ENCODE measurements around the gene KAZN.

The KAZN gene

GRCh38 chr1:15103211-15103610 is 504.7 kb downstream of the KAZN start:
- no peak for DNase-seq

- no peak for DNase-seq
These were observed 505.4 kb downstream of the KAZN start for GRCh38 chr1:15103906-15104305.

- DNase-seq = no peak
These were observed 506.3 kb downstream of the KAZN start for GRCh38 chr1:15104768-15105167.

GRCh38 chr1:15106608-15107007 is 508.1 kb downstream of the KAZN start:
- peak; percentile 21 for DNase-seq

DNA sequence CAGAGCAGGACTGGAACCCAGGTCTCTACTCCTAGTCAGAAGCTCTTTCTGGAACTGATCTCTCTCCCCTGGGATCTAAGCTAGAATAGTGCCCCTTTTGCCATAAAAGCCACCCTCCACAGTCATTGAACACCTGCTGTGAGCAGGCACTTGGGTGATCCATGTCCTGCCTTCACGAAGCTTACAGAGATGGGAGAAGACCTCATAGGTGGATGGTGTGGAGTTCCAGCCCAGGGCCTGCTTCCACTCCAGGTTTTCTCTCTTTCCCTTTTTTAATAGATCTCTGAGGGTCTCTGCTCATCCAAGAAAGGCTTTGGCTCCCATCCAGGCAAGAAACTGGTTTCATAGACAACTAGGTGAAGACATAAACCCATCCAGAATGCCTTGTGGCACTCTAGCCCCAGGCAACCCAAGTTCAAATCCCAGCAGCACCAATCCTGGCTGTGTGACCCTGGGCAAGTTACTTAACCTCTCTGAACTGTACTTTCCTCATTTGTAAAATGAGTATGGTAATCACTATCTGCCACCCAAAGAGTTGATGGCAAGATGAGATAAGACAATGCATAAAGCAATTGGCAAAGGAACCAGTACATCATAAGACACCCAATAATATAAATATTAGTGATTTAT is 508.7 kb downstream of the KAZN start:
- no peak for DNase-seq

DNA sequence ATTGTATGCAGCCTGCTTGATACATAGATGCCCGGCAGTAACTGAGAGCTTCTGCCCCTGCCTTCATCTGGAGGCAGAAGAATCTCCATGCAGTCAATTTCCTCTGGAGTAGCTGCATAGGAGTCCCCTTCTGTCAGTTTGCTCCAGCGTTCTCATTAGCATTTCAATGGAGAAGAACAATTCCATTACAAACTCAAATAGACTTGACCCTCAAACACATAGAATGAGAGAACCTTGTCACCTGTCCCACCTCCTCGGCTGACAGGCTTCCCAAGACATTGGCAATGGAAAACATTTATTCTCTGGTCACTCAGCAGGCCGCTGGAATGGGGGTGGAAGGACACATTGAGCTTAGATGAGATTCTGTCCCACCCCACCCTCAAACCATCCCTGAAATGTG is 509.4 kb downstream of the KAZN start:
- no peak for DNase-seq

DNA sequence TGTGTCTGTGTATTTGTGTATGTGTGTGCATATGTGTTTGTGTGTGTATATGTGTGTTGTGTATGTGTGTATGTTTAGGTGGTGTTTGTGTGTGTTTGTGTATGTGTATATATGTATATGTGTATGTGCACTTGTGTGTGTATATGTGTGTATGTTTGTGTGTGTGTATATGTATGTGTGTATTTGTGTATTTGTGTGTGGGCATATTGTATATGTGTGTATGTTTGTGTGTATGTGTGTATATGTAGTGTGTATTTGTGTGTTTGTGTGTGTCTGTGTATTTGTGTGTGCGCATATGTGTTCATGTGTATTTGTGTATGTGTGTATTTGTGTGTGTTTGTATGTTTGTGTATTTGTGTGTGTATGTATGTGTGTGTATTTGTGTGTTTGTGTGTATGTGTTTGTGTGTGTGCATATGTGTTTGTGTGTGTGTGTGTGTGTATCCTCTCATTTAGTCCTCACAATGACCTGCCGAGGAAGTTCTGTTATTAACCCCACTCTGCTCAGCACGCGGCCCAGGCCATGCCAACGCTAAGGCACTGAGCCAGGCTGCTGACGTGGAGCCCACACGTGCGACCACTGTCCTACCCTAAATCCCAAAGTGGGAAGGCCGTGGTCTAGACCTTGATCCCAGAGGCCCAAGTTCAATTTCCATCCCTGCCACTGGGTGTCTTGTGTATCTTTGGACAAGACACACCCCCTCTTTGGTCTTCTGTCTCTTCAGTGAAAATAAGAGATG is 511.8 kb downstream of the KAZN start:
- no peak for DNase-seq

DNA sequence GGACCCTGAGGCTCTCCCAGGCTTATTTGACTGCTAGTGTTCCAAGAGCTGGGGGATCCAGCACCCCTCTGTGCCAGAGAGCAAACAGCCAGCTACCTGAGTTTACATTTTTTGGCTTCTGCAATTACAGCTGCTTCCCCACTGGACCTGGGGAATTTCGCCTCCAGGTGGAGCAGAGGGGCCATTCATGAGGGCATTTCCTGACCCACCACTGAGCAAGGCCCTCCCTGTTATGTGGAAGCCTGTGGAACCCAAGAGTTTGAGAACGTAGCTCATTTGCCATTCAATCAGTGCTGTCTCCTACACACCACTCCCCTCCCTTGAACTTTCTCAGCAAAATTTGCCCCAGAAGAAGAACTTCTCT is 512.4 kb downstream of the KAZN start:
- no peak for DNase-seq

- DNase-seq = no peak
These were observed 514.7 kb downstream of the KAZN start for GRCh38 chr1:15113146-15113545.

DNA sequence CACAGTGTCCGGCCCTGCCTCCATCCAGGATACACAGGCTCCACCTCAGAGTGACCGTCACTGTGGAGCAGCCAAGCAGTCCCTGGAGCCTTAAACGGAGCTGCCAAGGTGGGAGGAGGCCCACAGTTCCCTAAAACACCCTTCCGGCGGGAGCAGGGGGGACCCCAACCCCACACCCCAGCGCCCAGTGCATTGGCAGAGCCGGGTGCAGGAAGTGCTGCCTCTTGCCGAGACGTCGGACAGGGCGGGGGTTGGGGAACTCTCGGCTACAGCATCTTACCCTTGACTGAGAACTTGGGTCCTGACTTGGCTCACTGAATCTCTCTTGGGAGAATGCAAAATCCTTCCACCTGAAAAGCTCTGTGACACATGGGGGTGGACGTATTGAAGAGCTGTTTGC is 516.4 kb downstream of the KAZN start:
- no peak for DNase-seq

DNA sequence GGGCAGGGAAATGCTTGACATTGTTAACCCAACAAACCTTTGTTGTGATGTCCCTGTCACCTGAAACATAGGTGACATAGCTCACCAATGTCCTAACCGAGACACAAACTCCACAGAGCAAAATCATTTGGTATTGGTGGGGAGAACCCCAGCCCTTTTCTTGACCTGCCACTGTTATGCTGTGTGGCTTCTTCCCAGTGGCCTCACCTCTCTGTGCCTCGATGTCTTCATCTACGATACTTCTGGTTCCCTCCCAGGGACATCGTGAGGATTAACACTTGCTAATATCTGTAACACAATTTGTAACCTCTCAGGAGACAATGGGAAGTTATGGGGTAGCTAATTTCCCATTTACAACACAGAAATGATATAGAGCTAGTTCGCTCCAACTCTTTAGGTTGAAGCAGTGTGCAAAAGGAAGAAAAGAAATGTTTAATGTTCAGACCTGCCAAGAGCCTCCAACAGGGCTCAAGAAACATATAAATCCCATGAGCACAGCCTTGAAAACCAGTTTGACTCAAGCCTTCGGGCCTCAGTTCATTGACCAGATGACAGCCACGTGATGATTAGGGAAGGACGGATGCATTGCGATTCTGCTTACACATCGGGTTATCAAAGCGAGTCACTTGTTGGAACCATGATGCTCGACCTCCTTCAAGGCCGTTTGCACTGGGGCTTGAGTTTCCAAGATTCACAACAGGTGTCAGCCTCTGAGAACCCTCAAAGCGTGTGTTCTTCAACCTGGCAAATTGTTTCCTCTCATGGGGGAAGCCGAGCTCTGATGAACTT is 517.3 kb downstream of the KAZN start:
- DNase-seq = no peak

DNA sequence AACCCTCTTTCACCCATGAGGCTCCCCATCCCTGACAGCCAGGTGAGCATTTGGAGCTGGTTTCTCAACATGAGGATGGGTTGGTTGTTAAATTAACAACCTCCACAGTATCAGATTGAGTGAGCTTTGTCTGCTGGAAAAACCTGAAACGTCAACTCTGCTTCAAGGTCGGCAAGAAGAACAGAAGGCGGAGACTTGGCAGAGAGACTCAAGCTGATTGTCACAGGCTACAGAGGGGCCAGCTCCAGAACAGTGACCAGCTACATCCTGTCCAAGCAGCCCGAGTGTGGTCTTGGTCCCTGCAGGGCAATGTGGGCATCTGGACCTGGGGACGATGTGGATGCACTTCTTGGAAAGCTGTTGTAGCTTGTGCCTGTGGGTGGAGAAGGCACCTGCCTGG is 518.5 kb downstream of the KAZN start:
- no peak for DNase-seq

DNA sequence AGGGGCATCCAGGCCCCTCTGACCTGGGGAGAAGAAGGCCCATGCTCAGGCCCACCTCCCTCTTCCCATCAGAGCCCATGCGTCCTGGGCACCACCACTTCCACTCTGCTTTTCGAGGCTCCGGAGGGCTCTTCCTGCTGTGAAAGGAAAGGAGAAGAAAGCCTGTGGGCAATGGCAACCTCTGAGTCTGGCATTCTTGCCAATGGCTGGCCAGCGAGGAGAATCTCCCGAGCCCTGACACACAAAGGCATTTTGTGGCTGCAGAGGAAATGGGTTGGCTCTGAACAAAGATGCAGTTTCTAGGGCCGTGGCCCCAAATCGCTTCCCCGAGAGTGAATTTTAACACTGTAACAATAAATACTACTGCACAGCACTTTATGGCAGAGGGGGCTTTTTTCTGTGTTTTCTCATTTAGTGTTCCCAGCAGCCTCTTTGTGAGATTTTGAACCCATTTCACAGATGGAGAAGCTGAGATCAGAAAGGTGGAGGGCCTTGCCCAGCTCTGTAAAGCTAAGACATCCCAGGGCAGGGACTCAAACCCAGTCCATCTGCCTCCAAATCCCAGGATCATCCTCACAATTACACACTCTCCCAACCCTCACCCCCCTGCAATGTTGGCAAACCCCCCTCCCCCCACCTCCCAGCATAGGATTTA is 519.3 kb downstream of the KAZN start:
- no peak for DNase-seq

GRCh38 chr1:15118579-15118978 is 520.1 kb downstream of the KAZN start:
- no peak for DNase-seq

GRCh38 chr1:15120251-15120945 is 521.9 kb downstream of the KAZN start:
- DNase-seq = no peak

- DNase-seq = no peak
These were observed 523.8 kb downstream of the KAZN start for GRCh38 chr1:15122331-15122730.

DNA sequence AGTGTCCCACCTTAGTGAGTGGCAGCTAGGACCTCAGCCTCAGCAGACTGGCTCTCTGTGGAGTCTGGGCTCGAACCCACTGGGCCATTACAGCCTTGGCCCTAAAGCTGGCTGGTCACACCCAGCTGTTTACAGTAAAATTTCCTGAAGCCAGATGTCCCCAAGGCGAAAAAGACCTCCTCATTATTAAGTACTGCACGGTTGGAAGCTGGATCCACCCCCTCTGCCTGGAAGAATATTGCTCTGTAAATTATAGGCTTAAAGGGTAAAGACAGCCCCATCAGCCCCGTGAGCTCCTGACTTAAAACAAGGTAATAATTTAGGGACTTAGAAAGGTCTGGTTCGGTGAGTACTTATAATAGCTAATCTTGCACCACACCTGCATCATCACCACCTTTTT is 524.8 kb downstream of the KAZN start:
- DNase-seq = no peak

DNA sequence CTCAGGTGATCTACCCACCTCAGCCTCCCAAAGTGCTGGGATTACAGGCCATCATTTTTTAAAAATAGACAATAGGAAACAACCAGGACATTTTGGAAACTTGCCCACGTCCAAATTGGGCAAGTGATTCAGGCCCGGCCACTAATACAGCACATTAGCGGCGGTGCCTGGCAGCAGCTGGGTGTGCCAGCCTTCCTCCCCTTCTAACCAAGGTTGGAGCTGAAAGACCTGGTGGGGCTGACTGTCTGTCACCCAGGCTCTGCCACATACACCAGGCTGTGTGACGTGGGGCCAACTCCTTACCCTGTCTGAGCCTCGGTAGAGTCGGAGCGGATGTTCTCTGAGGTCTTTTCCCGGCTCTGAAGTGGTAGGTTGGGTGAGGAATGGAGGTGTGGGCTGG is 525.4 kb downstream of the KAZN start:
- no peak for DNase-seq

DNA sequence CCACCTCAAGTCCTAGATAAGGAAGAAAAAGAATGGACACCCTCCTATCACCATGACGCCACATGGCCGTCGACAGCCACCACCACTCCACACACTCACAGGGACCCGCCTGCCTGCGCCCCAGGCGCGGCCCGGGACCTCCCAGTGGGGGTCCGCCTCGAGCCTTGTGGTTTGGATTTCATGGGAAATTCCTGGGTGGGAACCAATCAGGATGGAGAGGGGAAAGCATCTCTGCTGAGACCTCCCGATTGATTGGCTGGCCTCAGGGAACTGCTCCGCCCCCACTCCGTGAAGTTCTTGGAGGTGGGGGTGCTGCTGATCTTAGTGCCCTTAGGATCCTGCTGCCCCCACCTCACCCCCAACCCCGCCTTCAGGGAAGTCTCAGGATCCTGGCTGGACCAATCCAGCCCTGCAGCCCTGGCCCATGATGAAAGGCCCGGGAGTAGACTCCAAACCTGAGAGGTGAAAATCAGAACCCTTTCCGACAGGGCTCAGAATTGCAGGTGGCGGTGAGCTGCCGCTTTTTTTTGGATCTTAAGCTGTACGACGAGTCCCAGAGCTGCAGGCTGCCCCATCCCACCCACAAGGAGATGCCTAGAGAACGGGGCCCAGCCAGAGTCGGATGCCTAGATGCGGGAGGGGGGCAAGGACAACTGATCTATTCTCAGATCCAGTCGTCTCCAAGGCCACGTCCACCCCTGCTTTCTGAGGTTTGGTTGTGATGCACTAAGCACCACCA is 526.0 kb downstream of the KAZN start:
- DNase-seq = no peak

DNA sequence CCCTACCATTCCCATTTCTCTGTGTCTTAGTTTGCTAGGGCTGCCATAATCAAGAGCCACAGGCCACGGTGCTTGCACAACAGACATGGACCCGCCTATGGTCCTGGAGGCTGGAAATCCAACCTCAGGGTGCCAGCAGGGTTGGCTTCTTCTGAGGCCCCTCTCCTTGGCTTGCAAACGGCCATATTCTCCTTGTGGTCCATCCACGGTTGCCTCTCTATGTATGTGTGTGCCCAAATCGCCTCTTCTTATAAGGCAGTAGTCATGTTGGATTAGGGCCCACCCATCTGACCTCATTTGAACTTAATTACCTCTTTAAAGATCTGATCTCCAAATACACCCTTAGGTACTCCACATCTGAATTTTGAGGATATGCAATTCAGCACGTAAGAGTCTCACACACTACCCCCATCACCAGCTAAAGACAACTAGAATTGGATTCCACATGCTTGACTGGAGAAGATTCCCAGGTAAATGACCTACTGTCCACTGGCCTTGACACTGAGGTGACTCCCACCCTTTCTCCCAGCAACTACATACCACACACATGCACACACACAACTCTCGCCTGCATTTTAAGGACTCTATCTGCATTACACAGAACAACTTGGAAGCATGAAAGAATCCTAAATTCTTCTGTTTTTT is 526.7 kb downstream of the KAZN start:
- no peak for DNase-seq

- no peak for DNase-seq
These were observed 529.6 kb downstream of the KAZN start for GRCh38 chr1:15128077-15128476.

Data from NCI-H345 (cell line).